DOHH2 (cell line): Measurements from ENCODE around the gene ST8SIA6.

Experiments used
- EZH2phosphoT487 ChIP-seq: fragments of 200-600 bp; sonication (generic); IDR thresholded peaks from 2 replicates; pipeline ENCODE4 v1.6.1; 2017; ENCODE audit warnings: borderline replicate concordance, mild to moderate bottlenecking, antibody characterized with exemption, low read length, moderate library complexity, mixed read lengths
- TF ChIP-seq, protein P1 (sequence below): fragments of 200-600 bp; sonication (generic); IDR thresholded peaks from one replicate; pipeline ENCODE4 v1.5.1; 2014; ENCODE audit warnings: antibody characterized with exemption, mild to moderate bottlenecking, low read depth, low read length; ENCODE audit not compliant: poor library complexity, severe bottlenecking

DNA sequence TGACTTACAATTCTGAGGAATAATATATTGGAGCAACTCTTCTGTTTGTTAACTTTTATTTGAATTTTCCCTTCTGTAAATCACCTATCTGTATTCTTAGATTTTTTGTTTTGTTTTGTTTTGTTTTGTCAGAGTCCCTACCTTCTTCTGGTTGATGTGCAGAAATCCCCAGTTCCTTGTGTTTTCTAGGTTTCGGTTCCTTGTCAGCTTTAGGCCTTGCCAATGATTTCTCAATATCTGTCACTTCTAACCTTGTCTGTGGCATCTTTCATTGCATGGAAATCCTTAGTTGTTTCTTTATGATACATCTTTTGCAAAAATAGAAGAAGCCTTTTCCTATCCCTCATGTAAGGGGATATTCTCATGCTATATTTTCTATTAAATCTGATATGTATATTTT, 21.7 kb upstream of the ST8SIA6 start:
- TF ChIP-seq, protein P1, sequence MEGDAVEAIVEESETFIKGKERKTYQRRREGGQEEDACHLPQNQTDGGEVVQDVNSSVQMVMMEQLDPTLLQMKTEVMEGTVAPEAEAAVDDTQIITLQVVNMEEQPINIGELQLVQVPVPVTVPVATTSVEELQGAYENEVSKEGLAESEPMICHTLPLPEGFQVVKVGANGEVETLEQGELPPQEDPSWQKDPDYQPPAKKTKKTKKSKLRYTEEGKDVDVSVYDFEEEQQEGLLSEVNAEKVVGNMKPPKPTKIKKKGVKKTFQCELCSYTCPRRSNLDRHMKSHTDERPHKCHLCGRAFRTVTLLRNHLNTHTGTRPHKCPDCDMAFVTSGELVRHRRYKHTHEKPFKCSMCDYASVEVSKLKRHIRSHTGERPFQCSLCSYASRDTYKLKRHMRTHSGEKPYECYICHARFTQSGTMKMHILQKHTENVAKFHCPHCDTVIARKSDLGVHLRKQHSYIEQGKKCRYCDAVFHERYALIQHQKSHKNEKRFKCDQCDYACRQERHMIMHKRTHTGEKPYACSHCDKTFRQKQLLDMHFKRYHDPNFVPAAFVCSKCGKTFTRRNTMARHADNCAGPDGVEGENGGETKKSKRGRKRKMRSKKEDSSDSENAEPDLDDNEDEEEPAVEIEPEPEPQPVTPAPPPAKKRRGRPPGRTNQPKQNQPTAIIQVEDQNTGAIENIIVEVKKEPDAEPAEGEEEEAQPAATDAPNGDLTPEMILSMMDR, result no peak
- no peak for TF ChIP-seq EZH2phosphoT487
